K562 (cell line): ENCODE results near the gene RASD1. TPM values are rescaled to one million over a fixed set of nuclear protein-coding genes. Genes with fewer than 3 reads are reported as not detected.

Experiments
- ARID2 ChIP-seq: fragments of 450-650 bp; IDR thresholded peaks from 2 replicates; pipeline ENCODE4 v1.6.1; 2017; ENCODE audit warnings: antibody characterized with exemption, mild to moderate bottlenecking
- CREBBP ChIP-seq: IDR thresholded peaks from one replicate; pipeline ENCODE4 v1.6.1; 2012; ENCODE audit warnings: low read depth, mild to moderate bottlenecking, control low read depth, inconsistent platforms, low read length
- CXXC5 ChIP-seq: fragments of 250-450 bp; sonication (Bioruptor Pico); IDR thresholded peaks from 2 replicates; pipeline ENCODE4 v1.8.0; 2022; ENCODE audit warnings: inconsistent platforms, mild to moderate bottlenecking, moderate library complexity
- ETV1 ChIP-seq: fragments of 450-650 bp; conservative IDR thresholded peaks from 2 replicates; pipeline ENCODE4 v1.6.1; 2016; ENCODE audit warnings: missing genetic modification characterization, control low read depth, low read depth, missing compliant biosample characterization
- FOSL1 ChIP-seq: fragments of 200-800 bp; sonication (Bioruptor generic); conservative IDR thresholded peaks from 2 replicates; pipeline ENCODE4 v1.6.1; 2016; ENCODE audit warnings: missing genetic modification characterization, missing compliant biosample characterization
- GATAD2A ChIP-seq: fragments of 450-650 bp; IDR thresholded peaks from 2 replicates; pipeline ENCODE4 v1.6.1; 2017
- KHSRP ChIP-seq: fragments of 450-650 bp; IDR thresholded peaks from 2 replicates; pipeline ENCODE4 v1.6.1; 2017
- KLF10 ChIP-seq: fragments of 250-450 bp; sonication (Bioruptor Pico); IDR thresholded peaks from 2 replicates; pipeline ENCODE4 v1.6.1; 2021; ENCODE audit warnings: matching md5 sums
- MAFK ChIP-seq: IDR thresholded peaks from 2 replicates; pipeline ENCODE4 v1.6.1; 2011; ENCODE audit warnings: low read length, improper control_type of control experiment
- RBM39 ChIP-seq: fragments of 200-400 bp; formaldehyde crosslinking; optimal IDR thresholded peaks from 2 replicates; pipeline ENCODE3; 2018; ENCODE audit warnings: low read depth, low read length
- SMAD2 ChIP-seq: fragments of 150-350 bp; IDR thresholded peaks from 2 replicates; pipeline ENCODE4 v1.6.1; 2014; ENCODE audit warnings: low read depth, mild to moderate bottlenecking, low read length
- SMARCC2 ChIP-seq: fragments of 450-650 bp; IDR thresholded peaks from 2 replicates; pipeline ENCODE4 v1.6.1; 2017; ENCODE audit warnings: antibody characterized with exemption, moderate library complexity, mild to moderate bottlenecking, low read depth
- YY1 ChIP-seq, 3 experiments: IDR thresholded peaks; 2 replicates each; pipeline ENCODE4 v1.6.1; 2011; ENCODE audit warnings: low read length in 2 of 3, mild to moderate bottlenecking in 2 of 3, moderate library complexity in 2 of 3, borderline replicate concordance in 1 of 3, control low read depth in 1 of 3, low read depth in 1 of 3; ENCODE audit not compliant: insufficient read depth in 3 of 3, insufficient replicate concordance in 2 of 3, control insufficient read depth in 1 of 3, insufficient read length in 1 of 3; ENCODE audit errors: extremely low read depth in 1 of 3
- ZNF780A ChIP-seq: fragments of 250-450 bp; sonication (Bioruptor Pico); IDR thresholded peaks from 2 replicates; pipeline ENCODE4 v1.5.0; 2021; ENCODE audit warnings: mild to moderate bottlenecking
- polyA plus RNA-seq, 8 experiments: library from polyadenylated mRNA; depleted of rRNA in 4 of 8; stranded (reverse) in 5 of 8; unstranded in 3 of 8; fragments of >200 nt; fragmentation: Nextera tagmentation in 2 of 8; fragmentation: Illumina TruSeq in 1 of 8; extraction: Ambion mirVana in 2 of 8; extraction: Trizol in 1 of 8; gene quantifications; 2 replicates each; pipeline versions ENCODE4 v1.2.1 to v1.2.3, GENCODE V29; 2011 to 2014; ENCODE audit warnings: inconsistent platforms in 1 of 8, missing spikeins in 1 of 8
- total RNA-seq, 7 experiments: library from RNA; depleted of rRNA in 6 of 7; stranded (reverse); fragments of >200 nt in 6 of 7; fragmentation: Illumina TruSeq in 2 of 7; extraction: Trizol in 2 of 7; gene quantifications; 2 replicates each; pipeline versions ENCODE4 v1.2.1 to v1.2.3, GENCODE V29; 2011 to 2021; ENCODE audit warnings: low replicate concordance in 1 of 7
- TF ChIP-seq, protein P1 (sequence below): fragments of 250-450 bp; sonication (Bioruptor Pico); IDR thresholded peaks from 2 replicates; pipeline ENCODE4 v1.5.0; 2021; ENCODE audit warnings: mild to moderate bottlenecking, moderate library complexity
- TF ChIP-seq, protein P2 (sequence below), 2 experiments: fragments of 200-800 bp in 1 of 2; sonication (Bioruptor generic) in 1 of 2; sonication (generic) in 1 of 2; formaldehyde crosslinking in 1 of 2; IDR thresholded peaks in 1 of 2; conservative IDR thresholded peaks in 1 of 2; 2 replicates each; pipeline versions ENCODE4 v1.5.0 to v1.6.1; 2016 to 2020; ENCODE audit warnings: missing compliant biosample characterization in 1 of 2, missing genetic modification characterization in 1 of 2, missing genetic modification reagents in 1 of 2
- TF ChIP-seq, protein P3 (sequence below), 2 experiments: fragments of 250-450 bp in 1 of 2; fragments of 450-650 bp in 1 of 2; sonication (Bioruptor Pico) in 1 of 2; IDR thresholded peaks; 2 replicates each; pipeline versions ENCODE4 v1.6.1 to v1.8.0; 2016 to 2021; ENCODE audit warnings: mild to moderate bottlenecking in 2 of 2, moderate library complexity in 2 of 2, missing compliant biosample characterization in 1 of 2, missing genetic modification characterization in 1 of 2

The RASD1 gene
- total and polyA plus RNA-seq, 9 of the 15 experiments (the other 6 are each of a cell fraction or from before 2014, with no cell fraction given): 0.11 TPM; not detected in 8

DNA sequence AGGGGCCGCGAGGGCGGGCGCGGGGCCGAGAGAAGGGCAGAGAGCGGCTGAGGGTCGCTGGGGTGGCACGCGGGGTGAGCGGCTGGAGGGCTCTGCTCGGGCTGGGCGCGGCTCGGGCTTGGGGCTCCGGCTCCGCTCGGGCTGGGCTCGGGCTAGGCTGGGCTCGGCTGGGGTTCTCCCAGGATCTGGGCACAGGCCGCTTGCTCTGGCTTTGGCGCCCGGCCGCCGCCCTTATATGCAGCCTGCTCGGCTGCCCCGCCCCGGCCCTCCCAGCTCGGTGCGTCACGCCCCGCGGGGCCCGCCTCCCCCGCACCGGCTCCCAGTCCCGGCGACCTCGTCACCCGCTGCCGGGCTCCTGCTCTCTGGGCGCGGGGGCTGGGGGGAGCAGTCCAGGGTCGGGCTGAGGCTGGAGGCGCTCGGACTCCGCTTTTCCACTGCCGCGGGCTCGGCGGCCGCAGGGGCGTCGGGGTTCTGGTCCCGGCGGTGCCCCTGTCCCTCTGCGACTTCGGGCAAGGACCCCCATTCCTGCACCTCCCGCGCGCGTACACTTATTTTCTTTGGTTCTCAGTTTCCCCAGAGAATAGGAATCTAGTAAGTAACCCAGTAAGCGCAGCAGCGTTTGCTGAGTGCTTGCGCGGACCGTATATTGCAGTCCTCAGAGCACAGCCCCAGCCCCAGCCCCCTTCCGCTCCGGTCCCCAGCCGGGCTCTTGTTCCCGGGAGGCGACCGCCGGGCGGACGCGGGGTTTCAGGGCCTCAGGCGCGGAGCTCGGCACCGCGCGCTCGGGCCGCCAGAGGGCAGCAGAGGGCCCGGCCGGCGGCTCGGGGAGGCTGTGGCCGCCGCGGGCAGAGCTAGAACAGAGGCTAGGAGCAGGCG, at the start of gene RASD1 (continued):
- TF ChIP-seq, protein P1, sequence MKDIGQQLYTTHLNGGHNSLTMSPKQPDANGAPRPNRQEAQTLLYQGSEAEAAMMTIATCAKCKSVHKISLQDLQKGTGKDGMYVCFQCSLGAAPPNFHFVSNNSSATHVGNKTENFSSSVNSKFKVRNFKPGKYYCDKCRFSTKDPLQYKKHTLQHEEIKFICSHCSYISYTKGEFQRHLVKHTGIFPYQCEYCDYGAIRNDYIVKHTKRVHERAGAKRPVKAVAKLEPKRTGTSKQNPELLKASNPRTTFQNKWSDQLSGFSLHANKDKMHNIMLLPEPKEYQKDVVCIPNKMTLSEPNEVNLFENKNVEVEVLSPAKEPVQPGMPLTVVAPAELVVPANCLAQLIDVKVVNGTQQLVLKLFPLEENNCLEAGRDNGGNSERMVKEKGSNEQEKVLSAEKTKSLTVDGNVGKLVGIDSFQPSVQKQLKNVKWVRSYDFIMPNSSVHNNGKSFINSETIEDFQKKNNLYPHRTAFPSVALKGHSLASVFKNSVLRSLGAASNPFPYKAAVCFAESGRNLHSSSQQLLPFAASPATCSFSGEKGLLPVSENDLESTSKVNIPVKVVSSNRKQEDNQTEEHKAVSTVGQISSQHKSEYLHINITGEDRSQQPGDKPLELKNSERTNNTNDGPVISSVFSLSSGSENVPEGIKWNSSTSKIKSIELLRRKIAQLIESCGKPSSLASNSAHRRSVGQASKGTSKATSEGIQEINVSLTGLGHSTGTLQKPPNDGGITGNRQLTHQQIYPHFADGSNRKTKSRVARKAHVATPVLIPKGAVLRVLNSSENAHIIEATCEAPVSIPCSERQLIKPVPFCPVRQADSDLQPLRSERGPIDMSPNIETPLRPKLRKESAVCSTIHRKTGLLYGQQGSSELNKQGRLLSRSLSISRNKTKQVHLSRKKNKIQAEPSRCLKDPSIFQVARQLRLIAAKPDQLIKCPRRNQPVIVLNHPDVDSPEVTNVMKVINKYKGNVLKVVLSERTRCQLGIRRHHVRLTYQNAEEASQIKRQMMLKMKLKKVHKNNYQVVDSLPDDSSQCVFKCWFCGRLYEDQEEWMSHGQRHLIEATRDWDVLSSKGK (CRISPR knock-in tag): no peak
- TF ChIP-seq FOSL1: peak; percentile 45
- TF ChIP-seq, protein P2, sequence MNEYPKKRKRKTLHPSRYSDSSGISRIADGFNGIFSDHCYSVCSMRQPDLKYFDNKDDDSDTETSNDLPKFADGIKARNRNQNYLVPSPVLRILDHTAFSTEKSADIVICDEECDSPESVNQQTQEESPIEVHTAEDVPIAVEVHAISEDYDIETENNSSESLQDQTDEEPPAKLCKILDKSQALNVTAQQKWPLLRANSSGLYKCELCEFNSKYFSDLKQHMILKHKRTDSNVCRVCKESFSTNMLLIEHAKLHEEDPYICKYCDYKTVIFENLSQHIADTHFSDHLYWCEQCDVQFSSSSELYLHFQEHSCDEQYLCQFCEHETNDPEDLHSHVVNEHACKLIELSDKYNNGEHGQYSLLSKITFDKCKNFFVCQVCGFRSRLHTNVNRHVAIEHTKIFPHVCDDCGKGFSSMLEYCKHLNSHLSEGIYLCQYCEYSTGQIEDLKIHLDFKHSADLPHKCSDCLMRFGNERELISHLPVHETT (CRISPR knock-in tag; conservative IDR thresholded peaks at IDR 0.05 in 1 of 2, IDR thresholded peaks at IDR 0.05 in 1 of 2): peak in 1 of 2 experiments; percentile 54; a peak in 1 of 4 replicates
- no peak for TF ChIP-seq ARID2
- no peak for TF ChIP-seq KLF10 (CRISPR knock-in tag)
- TF ChIP-seq CXXC5: peak; percentile 62; the same call in 1 of the 2 replicates
- TF ChIP-seq KHSRP: no peak
- TF ChIP-seq MAFK: no peak
- no peak for TF ChIP-seq RBM39
- TF ChIP-seq ZNF780A (CRISPR knock-in tag): no peak
- no peak for TF ChIP-seq SMARCC2
- TF ChIP-seq CREBBP: no peak
- no peak for TF ChIP-seq ETV1
- no peak for TF ChIP-seq SMAD2
- TF ChIP-seq, protein P3, sequence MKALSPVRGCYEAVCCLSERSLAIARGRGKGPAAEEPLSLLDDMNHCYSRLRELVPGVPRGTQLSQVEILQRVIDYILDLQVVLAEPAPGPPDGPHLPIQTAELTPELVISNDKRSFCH (CRISPR knock-in tag; IDR thresholded peaks at IDR 0.05): no peak
- TF ChIP-seq, protein P3 (tag; IDR thresholded peaks at IDR 0.05): no peak
- TF ChIP-seq YY1 (IDR thresholded peaks at IDR 0.05; ENCODE audit: borderline replicate concordance in 1 of 3, control insufficient read depth in 1 of 3, extremely low read depth in 1 of 3, insufficient read depth in 3 of 3, insufficient read length in 1 of 3, insufficient replicate concordance in 2 of 3, low read depth in 1 of 3, low read length in 2 of 3): peak in 1 of 3 experiments; percentile 49
- TF ChIP-seq GATAD2A: no peak
